CD4-positive, alpha-beta memory T cell (primary cell): ENCODE data around the gene KRTAP10-4. TPM values are rescaled to one million over a fixed set of nuclear protein-coding genes. Genes with fewer than 3 reads are reported as not detected.
A peak's percentile ranks its signal among the peaks of the same experiment; 100 is the strongest.
"Not testable (repeated sequence)": the region's sequence is repeated elsewhere in the genome, so short reads cannot be mapped to it uniquely, and the experiment has no call there.

Source experiments
- CTCF ChIA-PET: fragments of 350-600 bp; sonication (Branson Sonifier 250); formaldehyde crosslinking; loops from one replicate; lab custom pipeline; 2021; ENCODE audit warnings: inconsistent platforms; ENCODE audit not compliant: partially characterized antibody; lab: Charles Lee
- POLR2A ChIA-PET: fragments of 350-600 bp; sonication (Branson Sonifier 250); formaldehyde crosslinking; loops from one replicate; lab custom pipeline; 2021; ENCODE audit not compliant: partially characterized antibody; lab: Charles Lee
- DNase-seq, 5 donors: peaks; one replicate each; pipeline versions ENCODE4 v3.0.0 to v3.0.0-alpha.2; 2020 to 2022; ENCODE audit warnings: mixed read lengths in 1 of 5
- H3K27ac ChIP-seq: one replicate; pipeline ENCODE4 v1.7.0; 2013; ENCODE audit warnings: low read depth, low read length
- H3K27me3 ChIP-seq: 2 replicates; pipeline ENCODE4 v1.7.0; 2013; ENCODE audit warnings: mild to moderate bottlenecking, low read length, moderate library complexity; ENCODE audit not compliant: insufficient read depth
- H3K36me3 ChIP-seq: 2 replicates; pipeline ENCODE4 v1.7.0; 2013; ENCODE audit warnings: mild to moderate bottlenecking, low read length, moderate library complexity; ENCODE audit not compliant: insufficient read depth
- H3K4me1 ChIP-seq: 2 replicates; pipeline ENCODE4 v1.7.0; 2013; ENCODE audit warnings: mild to moderate bottlenecking, low read length, moderate library complexity; ENCODE audit not compliant: insufficient read depth
- H3K4me3 ChIP-seq, 2 donors: one replicate each; pipeline ENCODE4 v1.7.0; 2013; ENCODE audit warnings: low read length in 2 of 2, mild to moderate bottlenecking in 1 of 2
- H3K9me3 ChIP-seq, 2 donors: one replicate each; pipeline ENCODE4 v1.7.0; 2013; ENCODE audit warnings: low read length in 2 of 2, control low read depth in 1 of 2; ENCODE audit not compliant: control insufficient read depth in 1 of 2
- H3K27ac Mint-ChIP-seq, 7 donors: one replicate each; pipeline ENCODE4 v1.8.0; 2020 to 2021; ENCODE audit warnings: mixed read lengths in 7 of 7, mild to moderate bottlenecking in 6 of 7, inconsistent platforms in 3 of 7, moderate library complexity in 3 of 7
- H3K27me3 Mint-ChIP-seq, 2 donors: one replicate each; pipeline ENCODE4 v1.8.0; 2020 to 2021; ENCODE audit warnings: mixed read lengths in 2 of 2
- H3K36me3 Mint-ChIP-seq, 2 donors: one replicate each; pipeline ENCODE4 v1.8.0; 2020 to 2021; ENCODE audit warnings: mixed read lengths in 2 of 2, inconsistent platforms in 1 of 2, mild to moderate bottlenecking in 1 of 2
- H3K4me1 Mint-ChIP-seq, 4 donors: one replicate each; pipeline ENCODE4 v1.8.0; 2020 to 2021; ENCODE audit warnings: mixed read lengths in 4 of 4, mild to moderate bottlenecking in 1 of 4
- H3K4me3 Mint-ChIP-seq, 8 donors: one replicate each; pipeline ENCODE4 v1.8.0; 2020 to 2021; ENCODE audit warnings: mixed read lengths in 8 of 8, mild to moderate bottlenecking in 7 of 8, moderate library complexity in 6 of 8, inconsistent platforms in 3 of 8
- H3K9me3 Mint-ChIP-seq, 8 donors: one replicate each; pipeline ENCODE4 v1.8.0; 2020 to 2021; ENCODE audit warnings: mixed read lengths in 8 of 8, mild to moderate bottlenecking in 5 of 8, inconsistent platforms in 3 of 8, moderate library complexity in 1 of 8
- intact Hi-C: fragments of 100-400 bp; cut with micrococcal nuclease; formaldehyde crosslinking; loops from one replicate; pipeline ENCODE4 v1.15.1; 2023
- polyA plus RNA-seq, 2 donors: library from polyadenylated mRNA; unstranded; fragments of 300-500 nt; fragmentation: Illumina TruSeq; gene quantifications; one replicate each; pipeline ENCODE4 v1.2.3, GENCODE V29; 2021
- total RNA-seq, 2 experiments: library from RNA; stranded (reverse); gene quantifications; one replicate each; pipeline ENCODE4 v1.2.3, GENCODE V29; 2021

KRTAP10-4 gene
- total and polyA plus RNA-seq, 4 experiments from 2014 or later: not detected

DNA sequence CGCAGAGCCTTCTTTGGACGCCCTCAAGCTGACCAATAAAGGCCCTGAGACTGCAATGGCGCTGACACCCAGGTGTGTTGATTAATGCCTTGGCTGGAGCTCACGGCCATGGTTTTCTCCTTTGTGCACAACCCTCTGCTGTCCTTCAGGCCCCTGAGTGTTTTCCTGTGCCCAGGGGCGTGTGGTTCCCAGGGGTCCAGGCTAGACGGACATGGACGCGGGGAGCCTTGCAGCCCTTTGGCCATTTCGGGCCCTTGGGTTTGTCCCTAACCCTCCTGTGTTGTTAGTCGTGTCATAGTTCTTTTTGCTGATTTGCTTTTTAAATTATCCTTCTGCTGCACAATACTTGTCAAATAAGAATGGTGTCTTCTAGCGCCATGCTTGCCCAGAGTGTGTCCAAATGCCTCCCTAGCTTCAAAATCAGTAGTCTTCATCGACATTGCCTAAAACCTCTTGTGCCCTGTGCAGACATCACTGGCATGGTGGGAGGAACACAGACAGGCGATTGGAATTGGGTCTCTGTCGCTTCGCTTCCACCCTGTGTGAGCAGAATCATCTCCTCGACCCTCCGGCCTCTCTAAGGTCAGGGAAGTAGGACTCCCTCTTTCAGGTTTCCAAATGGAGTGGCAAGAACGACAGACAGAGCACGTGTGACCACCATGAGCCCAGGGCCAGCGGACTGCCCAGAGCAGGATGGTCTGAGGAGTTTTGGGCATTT lies 1.9 kb downstream of the KRTAP10-4 start:
- Mint-ChIP-seq H3K4me3 (no peak overlapping the region), H3K4me1 (peaks cover 0 to 10% (median 5%) of the 10 kb centered on the region in 4 donors), H3K27ac (peak overlapping the region in 2 of 7 donors; percentile 4 to 36), H3K9me3 (peaks cover 0 to 32% (median 23%) of the 10 kb centered on the region in 8 donors), H3K36me3 (peaks cover 0 to 4% of the 10 kb centered on the region in 2 donors), H3K27me3 (peaks cover 2 to 7% of the 10 kb centered on the region in 2 donors)
- no peaks in the 10 kb centered on the region for H3K4me1 ChIP-seq
- H3K9me3 ChIP-seq: no peaks in the 10 kb centered on the region
- no peak overlapping the region for H3K4me3 ChIP-seq
- H3K27me3 ChIP-seq: no peaks in the 10 kb centered on the region
- DNase-seq: no peak
- CTCF ChIA-PET: interaction anchor here (1.1 to 3.2 kb wide), 2 partner anchors 165 to 167 kb away, joined by 3 to 7 read pairs; no protein-coding TSS in a partner anchor
- intact Hi-C loops: no loop called here
- POLR2A ChIA-PET: no interaction called here
- no peaks in the 10 kb centered on the region for H3K36me3 ChIP-seq
- no peak overlapping the region for H3K27ac ChIP-seq

DNA sequence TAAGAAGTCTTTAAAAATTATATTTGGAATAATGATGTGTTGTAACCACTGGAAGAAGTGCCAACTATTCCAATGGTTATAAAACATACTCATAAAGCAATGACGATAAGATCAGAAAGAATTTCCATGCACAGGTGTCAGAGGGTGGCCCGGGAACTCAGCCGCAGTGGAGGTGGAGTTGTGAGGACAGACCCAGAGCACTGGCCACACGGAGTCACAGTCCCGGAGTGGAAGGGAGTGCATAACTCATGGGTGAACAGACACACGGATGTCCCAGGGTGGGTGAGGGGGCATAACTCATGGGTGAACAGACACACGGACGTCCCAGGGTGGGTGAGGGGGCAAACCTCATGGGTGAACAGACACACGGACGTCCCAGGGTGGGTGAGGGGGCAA lies 2.5 kb downstream of the KRTAP10-4 start:
- Mint-ChIP-seq H3K36me3 (peaks cover 0 to 4% of the 10 kb centered on the region in 2 donors), H3K4me1 (peaks cover 0 to 10% (median 5%) of the 10 kb centered on the region in 4 donors), H3K9me3 (peaks cover 0 to 36% (median 27%) of the 10 kb centered on the region in 8 donors), H3K27ac (no peak overlapping the region), H3K27me3 (peaks cover 2 to 6% of the 10 kb centered on the region in 2 donors), H3K4me3 (no peak overlapping the region)
- H3K4me3 ChIP-seq: no peak overlapping the region
- DNase-seq: no peak
- intact Hi-C loops: no loop called here
- H3K9me3 ChIP-seq: no peaks in the 10 kb centered on the region
- H3K27ac ChIP-seq: no peak overlapping the region
- no peaks in the 10 kb centered on the region for H3K4me1 ChIP-seq
- no peaks in the 10 kb centered on the region for H3K36me3 ChIP-seq
- no peaks in the 10 kb centered on the region for H3K27me3 ChIP-seq
- POLR2A ChIA-PET: no interaction called here
- CTCF ChIA-PET: interaction anchor here (3.2 kb wide), 1 partner anchor 167 kb away, joined by 7 read pairs; no protein-coding TSS in a partner anchor

DNA sequence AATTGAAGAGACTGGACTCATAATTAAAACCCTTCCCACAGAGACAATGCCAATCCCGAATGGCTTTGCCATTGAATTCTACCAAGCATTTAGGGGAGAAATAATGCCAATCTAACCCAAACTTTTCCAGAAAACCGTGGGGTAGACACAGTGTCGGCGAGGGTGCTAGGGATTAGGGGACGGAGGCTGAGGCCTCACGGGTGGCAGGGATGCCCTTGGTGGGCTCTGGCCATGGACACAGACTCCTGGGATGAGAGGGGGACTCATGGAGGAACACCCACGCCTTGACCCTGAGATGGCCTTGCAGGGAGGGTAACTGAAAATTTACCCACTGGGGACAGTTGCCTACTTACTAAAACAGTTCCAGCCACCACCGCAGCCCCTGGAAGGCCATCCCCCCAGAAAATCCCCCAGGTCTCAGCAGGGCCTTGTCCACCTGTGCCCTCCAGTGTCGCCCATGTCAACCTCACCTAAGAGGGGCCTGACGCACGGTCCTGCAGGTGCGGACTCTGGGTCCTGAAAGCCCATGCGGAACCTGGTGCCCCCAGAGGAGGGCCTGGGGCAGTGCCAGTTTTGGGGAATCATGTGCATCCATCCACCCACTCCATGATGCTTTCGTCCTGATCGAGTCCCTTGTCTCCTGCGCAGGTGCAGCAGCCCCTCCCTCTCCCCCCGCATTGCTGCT lies 5.0 kb downstream of the KRTAP10-4 start:
- H3K9me3 Mint-ChIP-seq: peaks cover 0 to 43% (median 38%) of the 10 kb centered on the region in 8 donors
- POLR2A ChIA-PET: no interaction called here
- peaks cover 3 to 20% (median 8%) of the 10 kb centered on the region in 4 donors for H3K4me1 Mint-ChIP-seq

DNA sequence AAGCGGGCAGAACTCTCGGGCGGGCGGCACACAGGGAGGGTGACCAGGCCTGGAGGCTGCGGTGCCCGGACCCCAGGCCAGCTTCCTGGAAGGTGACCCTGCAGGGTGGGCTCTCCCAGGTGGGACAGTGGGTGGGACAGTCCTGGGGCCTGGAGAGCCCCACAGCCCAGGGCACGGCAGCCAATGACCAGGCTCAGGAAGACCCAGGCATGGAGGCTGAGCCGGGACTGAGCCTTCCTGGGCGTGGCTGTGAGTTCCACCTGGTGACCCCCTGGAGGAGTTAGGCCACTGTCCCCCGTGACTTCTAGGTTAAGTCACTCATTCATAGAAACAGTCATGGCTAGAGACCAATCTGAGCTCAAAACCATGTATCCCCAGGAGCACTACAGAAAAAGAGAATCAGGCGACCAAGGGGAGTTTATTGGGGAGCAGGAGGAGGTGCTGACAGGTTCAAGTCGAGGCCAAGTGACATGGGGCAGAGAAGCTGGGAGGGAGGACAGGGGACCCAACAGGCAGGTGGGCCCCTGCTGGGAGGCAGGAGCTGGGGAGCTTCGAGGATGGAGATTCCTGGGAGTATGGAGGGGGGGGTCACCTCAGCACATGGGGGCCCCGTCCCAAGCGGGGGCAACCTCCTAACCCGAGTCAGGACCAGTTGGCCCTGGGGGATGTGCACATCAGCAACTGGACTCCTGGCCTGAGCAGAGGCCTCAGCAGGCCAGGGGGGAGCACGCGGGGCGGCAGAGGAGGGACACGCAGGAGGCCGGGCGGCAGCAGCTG lies 5.7 kb downstream of the KRTAP10-4 start:
- Mint-ChIP-seq H3K9me3 (peaks cover 0 to 43% (median 38%) of the 10 kb centered on the region in 8 donors), H3K36me3 (peaks cover 0 to 4% of the 10 kb centered on the region in 2 donors), H3K27me3 (peaks cover 2 to 3% of the 10 kb centered on the region in 2 donors), H3K27ac (peak overlapping the region in 1 of 7 donors; percentile 68), H3K4me3 (no peak overlapping the region), H3K4me1 (peaks cover 10 to 26% (median 15%) of the 10 kb centered on the region in 4 donors)
- H3K9me3 ChIP-seq: peaks cover 0 to 4% of the 10 kb centered on the region in 2 donors
- H3K4me1 ChIP-seq: peaks cover 4% of the 10 kb centered on the region
- CTCF ChIA-PET: no interaction called here
- no peaks in the 10 kb centered on the region for H3K27me3 ChIP-seq
- H3K27ac ChIP-seq: no peak overlapping the region
- no peak overlapping the region for H3K4me3 ChIP-seq
- no peak for DNase-seq
- intact Hi-C loops: no loop called here
- H3K36me3 ChIP-seq: no peaks in the 10 kb centered on the region
- POLR2A ChIA-PET: no interaction called here

More for the DNA sequence above, 5.0 kb downstream of the KRTAP10-4 start:
- CTCF ChIA-PET: no interaction called here
- no peak for DNase-seq
- no peaks in the 10 kb centered on the region for H3K27me3 ChIP-seq
- H3K4me3 Mint-ChIP-seq: no peak overlapping the region
- intact Hi-C loops: no loop called here
- no peak overlapping the region for H3K27ac ChIP-seq
- peaks cover 2 to 3% of the 10 kb centered on the region in 2 donors for H3K27me3 Mint-ChIP-seq
- peaks cover 0 to 4% of the 10 kb centered on the region in 2 donors for H3K36me3 Mint-ChIP-seq
- H3K36me3 ChIP-seq: no peaks in the 10 kb centered on the region
- no peaks in the 10 kb centered on the region for H3K4me1 ChIP-seq
- H3K4me3 ChIP-seq: no peak overlapping the region
- H3K27ac Mint-ChIP-seq: peak overlapping the region in 1 of 7 donors; percentile 3
- peaks cover 0 to 4% of the 10 kb centered on the region in 2 donors for H3K9me3 ChIP-seq

DNA sequence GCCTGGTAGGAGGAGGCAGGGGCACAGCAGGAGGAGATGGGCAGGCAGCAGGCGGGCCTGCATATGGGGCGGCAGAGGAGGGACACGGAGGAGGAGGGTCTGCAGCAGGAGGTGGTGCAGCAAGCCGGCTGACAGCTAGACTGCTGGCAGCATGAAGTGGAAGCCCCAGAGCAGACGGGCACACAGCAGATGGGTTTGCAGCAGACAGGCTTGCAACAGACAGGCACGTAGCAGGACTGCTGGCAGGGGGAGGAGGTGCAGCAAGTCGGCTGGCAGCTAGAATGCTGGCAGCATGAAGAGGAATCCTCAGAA lies 6.3 kb downstream of the KRTAP10-4 start:
- peak overlapping the region in 1 of 8 donors; percentile 43 for H3K4me3 Mint-ChIP-seq
- DNase-seq: no peak
- Histone ChIP-seq H3K36me3 (no peaks in the 10 kb centered on the region), H3K27me3 (no peaks in the 10 kb centered on the region), H3K27ac (no peak overlapping the region), H3K4me1 (peaks cover 5% of the 10 kb centered on the region), H3K4me3 (no peak overlapping the region), H3K9me3 (peaks cover 0 to 4% of the 10 kb centered on the region in 2 donors)
- H3K4me1 Mint-ChIP-seq: peaks cover 14 to 24% (median 16%) of the 10 kb centered on the region in 4 donors
- ChIA-PET POLR2A (no interaction called here), CTCF (no interaction called here)
- H3K27ac Mint-ChIP-seq: peak overlapping the region in 1 of 7 donors; percentile 29
- H3K9me3 Mint-ChIP-seq: peaks cover 0 to 43% (median 38%) of the 10 kb centered on the region in 8 donors
- H3K27me3 Mint-ChIP-seq: peaks cover 0 to 2% of the 10 kb centered on the region in 2 donors
- intact Hi-C loops: no loop called here
- peaks cover 0 to 4% of the 10 kb centered on the region in 2 donors for H3K36me3 Mint-ChIP-seq

DNA sequence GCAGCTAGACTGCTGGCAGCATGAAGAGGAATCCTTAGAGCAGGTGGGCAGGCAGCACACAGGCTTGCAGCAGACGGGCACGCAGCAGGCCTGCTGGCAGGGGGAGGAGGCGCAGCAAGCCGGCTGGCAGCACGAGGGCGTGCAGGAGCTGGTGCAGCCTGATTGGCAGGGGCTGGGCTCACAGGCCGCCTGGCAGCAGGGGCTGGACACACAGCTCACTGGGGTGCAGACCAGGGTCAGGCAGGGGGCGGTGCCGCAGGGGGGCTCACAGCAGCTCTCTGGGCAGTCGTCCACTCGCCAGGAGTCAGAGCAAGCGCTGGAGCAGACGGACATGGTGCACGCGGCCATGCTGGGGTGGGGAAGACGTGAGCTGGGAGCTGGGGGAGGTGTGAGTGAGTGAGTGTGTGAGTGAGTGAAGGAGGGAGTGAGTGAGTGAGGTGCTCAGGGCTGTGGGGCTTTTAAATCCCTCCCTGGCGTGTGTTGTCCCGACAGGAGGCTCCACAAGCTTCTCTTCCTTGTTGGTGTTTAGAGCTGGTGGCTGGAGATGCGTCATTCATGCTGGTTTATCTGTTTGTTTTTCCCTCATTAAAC lies 6.8 kb downstream of the KRTAP10-4 start, which contains the start of gene KRTAP10-5:
Gene KRTAP10-5, minus strand, starts transcription at position 374 of the 591 bp plus-strand sequence. Its CDS starts 26 bp downstream, at position 348.
- Mint-ChIP-seq H3K27ac (peak within 1 kb of the TSS in 3 of 7 donors; percentile 22 to 68 (median 35)), H3K4me3 (peak within 1 kb of the TSS in 1 of 8 donors; percentile 54), H3K4me1 (peaks cover 13 to 21% (median 17%) of the 10 kb centered on the region in 4 donors), H3K9me3 (peaks cover 0 to 43% (median 38%) of the 10 kb centered on the region in 8 donors)
- DNase-seq, CTCF ChIA-PET, H3K27me3 Mint-ChIP-seq, H3K27me3 ChIP-seq, H3K4me3 ChIP-seq, POLR2A ChIA-PET, intact Hi-C loops, H3K4me1 ChIP-seq, H3K27ac ChIP-seq, H3K36me3 Mint-ChIP-seq, H3K36me3 ChIP-seq, H3K9me3 ChIP-seq: not testable (repeated sequence)
